Activated CD4-positive, alpha-beta memory T cell treated with anti-CD3 and anti-CD28 coated beads, Interleukin-2, amount 10 ng/mL, durations not matched to agents 7 days and 5 days (primary cell): ENCODE data around the gene GINS1. TPM values are rescaled to one million over a fixed set of nuclear protein-coding genes. Genes with fewer than 3 reads are reported as not detected.

Experiments
- CTCF ChIA-PET: fragments of 350-600 bp; sonication (Branson Sonifier 250); formaldehyde crosslinking; loops from one replicate; lab custom pipeline; 2021; ENCODE audit warnings: antibody characterized with exemption, inconsistent platforms; lab: Charles Lee
- POLR2A ChIA-PET: fragments of 350-600 bp; sonication (Branson Sonifier 250); formaldehyde crosslinking; loops from one replicate; lab custom pipeline; 2021; ENCODE audit warnings: antibody characterized with exemption; lab: Charles Lee
- DNase-seq: peaks from one replicate; pipeline ENCODE4 v3.0.0-alpha.2; 2020
- H3K27ac Mint-ChIP-seq: one replicate; pipeline ENCODE4 v1.8.0; 2021; ENCODE audit warnings: mild to moderate bottlenecking, mixed read lengths
- H3K27me3 Mint-ChIP-seq: one replicate; pipeline ENCODE4 v1.8.0; 2021; ENCODE audit warnings: mixed read lengths
- H3K36me3 Mint-ChIP-seq: one replicate; pipeline ENCODE4 v1.8.0; 2021; ENCODE audit warnings: low read depth, mixed read lengths
- H3K4me1 Mint-ChIP-seq: one replicate; pipeline ENCODE4 v1.8.0; 2021; ENCODE audit warnings: mixed read lengths
- H3K4me3 Mint-ChIP-seq: one replicate; pipeline ENCODE4 v1.8.0; 2021; ENCODE audit warnings: mild to moderate bottlenecking, mixed read lengths
- H3K9me3 Mint-ChIP-seq: one replicate; pipeline ENCODE4 v1.8.0; 2021; ENCODE audit warnings: mixed read lengths
- total RNA-seq, 2 experiments: library from RNA; stranded (reverse); gene quantifications; one replicate each; pipeline ENCODE4 v1.2.3, GENCODE V29; 2021

GINS1 gene
- total RNA-seq, 2 experiments from 2014 or later: 27.5 to 28.0 TPM

DNA sequence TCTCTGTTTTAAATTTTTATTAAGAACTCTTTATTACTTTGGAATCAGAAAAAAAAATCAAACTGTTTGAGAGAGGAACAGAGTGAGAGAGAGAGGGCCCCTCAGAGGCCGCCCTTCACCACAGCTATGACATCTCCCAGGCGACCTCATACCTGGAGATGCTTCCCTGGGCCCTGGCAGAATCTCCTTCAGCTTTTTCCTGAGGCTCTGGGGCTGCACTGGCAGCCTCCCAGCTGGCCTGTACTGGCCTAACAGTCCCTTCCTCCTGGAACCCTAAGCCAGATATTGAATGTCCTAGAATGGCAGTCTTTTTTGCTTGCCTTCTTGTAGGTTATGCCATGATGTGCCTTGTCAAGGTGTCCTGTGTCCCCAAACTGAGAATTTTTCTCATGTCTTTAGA, 30.6 kb upstream of the GINS1 start:
- no peak for DNase-seq
- CTCF ChIA-PET: no interaction called here
- no peak overlapping the region for H3K4me3 Mint-ChIP-seq
- peaks cover 14% of the 10 kb centered on the region for H3K36me3 Mint-ChIP-seq
- H3K27me3 Mint-ChIP-seq: no peaks in the 10 kb centered on the region
- peaks cover 5% of the 10 kb centered on the region for H3K4me1 Mint-ChIP-seq
- H3K27ac Mint-ChIP-seq: no peak overlapping the region
- no peaks in the 10 kb centered on the region for H3K9me3 Mint-ChIP-seq
- POLR2A ChIA-PET: no interaction called here

DNA sequence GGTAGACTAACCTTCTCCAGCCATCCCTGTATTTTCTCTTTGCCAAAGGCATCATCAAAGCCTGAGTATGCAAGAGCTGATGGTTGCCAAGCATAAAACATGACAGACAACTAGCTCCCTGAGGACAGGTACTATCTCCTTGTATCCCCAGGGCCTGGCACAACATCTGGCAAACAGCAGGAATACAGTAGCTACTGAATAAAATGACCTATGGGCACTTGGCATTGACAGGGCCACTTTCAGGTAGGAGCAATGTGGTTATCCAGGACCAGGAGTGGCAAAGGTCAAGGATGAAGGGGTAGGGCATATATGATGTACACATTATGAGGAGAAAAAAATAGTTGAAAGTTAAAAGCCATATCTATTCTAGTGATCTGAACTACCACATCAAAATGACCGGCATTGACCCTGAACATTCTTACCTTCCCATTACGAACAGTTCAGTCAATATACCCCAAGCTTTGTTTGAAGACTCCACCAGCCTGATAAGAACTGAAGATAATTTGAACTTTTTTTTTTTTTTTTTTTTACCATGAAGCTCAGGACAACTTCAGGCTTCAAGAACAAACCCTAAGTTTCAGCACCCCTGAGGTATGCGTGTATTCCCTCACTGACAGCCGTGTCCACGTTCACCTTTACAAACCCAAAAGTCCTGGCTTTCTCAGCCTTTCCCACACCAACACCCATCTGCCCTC, 29.1 kb upstream of the GINS1 start:
- no peak for DNase-seq
- Mint-ChIP-seq H3K4me3 (no peak overlapping the region), H3K4me1 (peaks cover 9% of the 10 kb centered on the region), H3K36me3 (peaks cover 18% of the 10 kb centered on the region), H3K9me3 (no peaks in the 10 kb centered on the region), H3K27ac (no peak overlapping the region), H3K27me3 (no peaks in the 10 kb centered on the region)
- CTCF ChIA-PET: interaction anchor here (0.6 kb wide), 1 partner anchor 21 kb away, joined by 4 read pairs; no protein-coding TSS in a partner anchor
- POLR2A ChIA-PET: interaction anchor here (0.8 kb wide), 1 partner anchor 14 kb away, joined by 3 read pairs; no protein-coding TSS in a partner anchor

DNA sequence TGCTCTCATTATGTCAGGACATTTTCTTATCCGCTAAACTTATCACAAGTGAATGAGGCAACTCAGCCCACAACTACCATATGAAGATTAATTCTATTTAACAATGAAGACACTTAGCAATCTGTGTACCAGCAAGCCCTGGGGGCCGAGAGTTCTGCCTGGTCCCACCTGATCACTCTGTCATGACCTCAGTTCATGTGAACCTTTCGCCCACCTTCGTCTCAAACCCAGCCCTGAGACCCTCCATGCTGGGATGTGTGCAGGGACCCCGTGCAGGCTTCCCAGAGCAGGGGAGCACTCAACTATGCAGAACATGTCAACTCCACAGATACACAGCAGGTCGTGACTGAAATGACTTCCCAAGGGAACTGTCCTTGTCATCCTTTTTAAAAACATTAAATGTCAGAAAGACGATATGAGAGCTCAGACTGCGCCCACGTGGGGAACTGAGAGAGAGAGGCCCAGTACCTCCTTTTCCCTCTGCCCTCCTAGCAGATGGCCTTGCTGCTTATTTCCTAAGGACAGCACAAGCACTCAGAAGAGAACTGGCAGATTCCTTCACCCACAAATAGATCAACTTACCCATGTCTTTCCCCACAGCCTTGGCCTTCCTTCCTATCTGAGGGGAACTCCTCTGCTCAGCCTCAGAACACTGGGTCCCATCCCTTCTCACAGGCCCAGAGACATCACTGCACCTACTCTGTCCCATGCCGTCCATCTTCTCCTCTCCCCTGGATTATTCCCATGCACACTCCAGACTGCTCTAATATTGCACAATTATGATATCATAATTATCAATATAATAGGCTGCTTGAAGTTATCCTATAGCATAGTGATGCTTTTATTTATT, 28.4 kb upstream of the GINS1 start:
- ChIA-PET POLR2A (no interaction called here), CTCF (no interaction called here)
- H3K27me3 Mint-ChIP-seq: no peaks in the 10 kb centered on the region
- no peak overlapping the region for H3K27ac Mint-ChIP-seq
- peaks cover 8% of the 10 kb centered on the region for H3K4me1 Mint-ChIP-seq
- no peak for DNase-seq
- H3K4me3 Mint-ChIP-seq: no peak overlapping the region
- H3K9me3 Mint-ChIP-seq: no peaks in the 10 kb centered on the region
- peaks cover 12% of the 10 kb centered on the region for H3K36me3 Mint-ChIP-seq

DNA sequence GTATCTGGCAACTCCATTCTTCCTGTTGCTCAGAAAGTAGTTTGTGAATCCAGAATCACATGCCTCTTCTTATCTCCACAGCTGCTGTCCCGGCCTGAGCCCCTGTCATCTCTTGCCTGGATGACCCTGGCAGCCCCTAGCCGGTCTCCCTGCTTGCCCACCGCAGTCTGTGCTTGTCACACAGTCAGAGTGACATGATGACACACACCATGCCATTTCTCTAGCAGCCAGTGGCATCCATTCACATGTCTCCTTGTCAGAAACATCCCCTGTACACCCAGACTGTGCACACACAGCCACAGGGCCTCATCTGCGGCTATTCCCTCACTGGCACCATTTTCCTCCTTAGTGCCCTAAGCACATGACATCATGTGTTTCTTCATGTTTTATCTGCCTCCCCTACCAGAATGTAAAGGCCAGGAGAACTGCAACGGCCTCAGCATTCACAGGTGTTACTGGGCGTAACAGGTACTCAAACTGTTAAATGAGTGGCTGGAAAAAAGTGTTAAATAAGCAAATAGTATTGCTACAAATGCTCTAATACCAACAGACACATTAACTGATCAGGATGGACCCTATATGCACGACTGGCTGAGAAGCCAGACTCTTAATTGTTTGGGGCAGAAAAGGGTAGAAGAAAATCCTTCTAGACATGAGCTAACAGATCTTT, 26.4 kb upstream of the GINS1 start:
- Mint-ChIP-seq H3K4me3 (no peak overlapping the region), H3K27me3 (no peaks in the 10 kb centered on the region), H3K9me3 (no peaks in the 10 kb centered on the region), H3K4me1 (peaks cover 5% of the 10 kb centered on the region), H3K27ac (no peak overlapping the region), H3K36me3 (peaks cover 11% of the 10 kb centered on the region)
- ChIA-PET CTCF (no interaction called here), POLR2A (no interaction called here)
- DNase-seq: no peak

DNA sequence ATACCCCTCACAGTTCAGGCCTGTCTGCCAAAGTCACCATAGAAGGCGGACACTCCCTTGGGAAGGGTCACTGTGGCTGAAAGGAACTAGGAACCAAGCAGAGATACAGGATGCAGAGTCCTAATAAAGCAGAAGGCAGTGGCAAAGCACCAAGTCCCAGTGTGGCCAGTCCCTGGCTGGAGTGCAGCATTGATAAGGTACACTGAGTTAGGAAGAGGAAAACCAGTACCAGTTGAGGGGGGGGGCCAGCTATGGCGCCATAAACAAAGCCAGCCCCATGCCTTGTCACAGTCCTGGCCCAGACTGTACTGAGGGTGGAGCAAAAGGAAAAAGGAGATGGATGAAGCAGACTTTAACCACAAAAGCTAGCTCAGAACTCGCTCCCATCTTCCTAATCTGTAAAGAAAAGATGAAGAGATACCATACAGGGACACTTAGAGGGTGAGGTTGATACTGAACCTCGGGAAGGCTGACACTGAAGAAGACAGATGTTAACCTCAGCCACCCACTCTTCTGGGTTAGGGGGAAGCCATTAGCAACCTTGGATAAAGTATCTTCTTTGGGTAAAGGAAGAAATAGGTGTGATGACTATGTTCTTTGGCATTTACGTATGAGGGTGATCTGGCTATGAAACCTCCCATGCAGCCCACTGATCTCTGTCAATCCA, 24.6 kb upstream of the GINS1 start:
- Mint-ChIP-seq H3K36me3 (peaks cover 14% of the 10 kb centered on the region), H3K4me1 (peaks cover 5% of the 10 kb centered on the region), H3K27me3 (no peaks in the 10 kb centered on the region), H3K9me3 (no peaks in the 10 kb centered on the region), H3K4me3 (no peak overlapping the region), H3K27ac (no peak overlapping the region)
- ChIA-PET CTCF (no interaction called here), POLR2A (no interaction called here)
- DNase-seq: no peak

DNA sequence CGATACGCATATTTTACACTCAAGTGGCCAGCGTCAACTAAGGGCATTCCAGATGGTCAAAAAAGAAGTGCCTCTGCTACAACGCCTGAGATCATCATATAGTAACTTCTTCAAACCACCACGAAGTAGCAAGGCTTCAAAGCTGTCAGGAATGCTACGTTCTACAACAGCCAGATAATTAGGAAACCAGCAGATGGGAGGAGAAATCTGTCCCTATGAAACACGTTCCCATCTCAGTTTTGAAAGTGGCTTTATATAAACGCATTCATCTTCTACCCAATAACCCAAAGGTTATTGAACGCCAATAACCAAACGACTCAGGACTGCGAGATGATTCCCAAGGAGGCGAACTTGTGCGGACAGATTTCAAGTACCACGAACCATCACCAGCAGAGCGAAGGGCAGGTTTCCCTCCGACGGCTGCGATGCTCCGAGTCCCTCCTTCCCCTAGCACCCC, 18.0 kb upstream of the GINS1 start:
- Mint-ChIP-seq H3K4me1 (peaks cover 18% of the 10 kb centered on the region), H3K36me3 (peaks cover 10% of the 10 kb centered on the region), H3K27ac (peak overlapping the region; percentile 37), H3K9me3 (no peaks in the 10 kb centered on the region), H3K4me3 (peak overlapping the region; percentile 85), H3K27me3 (no peaks in the 10 kb centered on the region)
- CTCF ChIA-PET: interaction anchor here (1.1 kb wide), 1 partner anchor 16 kb away, joined by 5 read pairs; no protein-coding TSS in a partner anchor
- no peak for DNase-seq
- POLR2A ChIA-PET: no interaction called here

DNA sequence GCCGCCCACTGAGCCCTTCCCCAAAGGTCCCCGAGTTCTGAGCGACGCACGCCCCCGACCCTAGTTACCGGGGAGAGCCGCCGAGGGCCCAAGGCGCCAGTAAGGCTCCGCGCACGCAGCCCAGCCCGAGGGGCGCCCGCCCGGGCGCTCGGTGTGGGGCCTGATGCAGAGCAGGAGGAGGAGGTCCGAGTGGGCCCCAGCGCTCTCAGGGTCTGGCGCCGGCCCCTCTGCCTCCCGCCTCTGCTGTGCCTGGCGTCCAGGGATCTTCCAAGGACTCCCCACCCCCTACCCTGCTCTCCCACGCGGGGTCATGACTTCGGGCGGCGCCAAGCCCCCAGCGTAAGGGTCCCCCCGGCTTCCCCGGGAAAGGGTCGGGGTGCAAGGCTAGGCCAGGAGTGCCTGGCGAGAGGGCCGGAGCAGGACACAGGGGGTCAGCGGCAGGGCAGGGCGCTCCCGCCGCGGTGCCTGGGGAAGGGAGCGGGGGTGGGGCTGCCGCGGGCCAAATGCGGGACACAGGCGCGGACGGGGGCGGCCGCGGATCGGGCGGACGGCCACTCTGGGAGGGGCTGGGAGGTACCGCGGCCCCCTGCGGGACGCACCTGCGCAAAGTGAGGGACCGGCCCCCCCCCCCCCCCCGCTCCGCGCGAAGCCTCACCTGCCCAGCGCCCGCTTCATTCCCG, 17.5 kb upstream of the GINS1 start:
- Mint-ChIP-seq H3K4me3 (peak overlapping the region; percentile 85), H3K4me1 (peaks cover 18% of the 10 kb centered on the region), H3K27ac (peak overlapping the region; percentile 37), H3K27me3 (peaks cover 2% of the 10 kb centered on the region), H3K36me3 (peaks cover 8% of the 10 kb centered on the region), H3K9me3 (no peaks in the 10 kb centered on the region)
- peak; percentile 30 for DNase-seq
- ChIA-PET CTCF (no interaction called here), POLR2A (interaction anchor here (2.4 kb wide), 1 partner anchor 18 kb away, joined by 19 read pairs; the partner anchor contains the start of gene GINS1)

DNA sequence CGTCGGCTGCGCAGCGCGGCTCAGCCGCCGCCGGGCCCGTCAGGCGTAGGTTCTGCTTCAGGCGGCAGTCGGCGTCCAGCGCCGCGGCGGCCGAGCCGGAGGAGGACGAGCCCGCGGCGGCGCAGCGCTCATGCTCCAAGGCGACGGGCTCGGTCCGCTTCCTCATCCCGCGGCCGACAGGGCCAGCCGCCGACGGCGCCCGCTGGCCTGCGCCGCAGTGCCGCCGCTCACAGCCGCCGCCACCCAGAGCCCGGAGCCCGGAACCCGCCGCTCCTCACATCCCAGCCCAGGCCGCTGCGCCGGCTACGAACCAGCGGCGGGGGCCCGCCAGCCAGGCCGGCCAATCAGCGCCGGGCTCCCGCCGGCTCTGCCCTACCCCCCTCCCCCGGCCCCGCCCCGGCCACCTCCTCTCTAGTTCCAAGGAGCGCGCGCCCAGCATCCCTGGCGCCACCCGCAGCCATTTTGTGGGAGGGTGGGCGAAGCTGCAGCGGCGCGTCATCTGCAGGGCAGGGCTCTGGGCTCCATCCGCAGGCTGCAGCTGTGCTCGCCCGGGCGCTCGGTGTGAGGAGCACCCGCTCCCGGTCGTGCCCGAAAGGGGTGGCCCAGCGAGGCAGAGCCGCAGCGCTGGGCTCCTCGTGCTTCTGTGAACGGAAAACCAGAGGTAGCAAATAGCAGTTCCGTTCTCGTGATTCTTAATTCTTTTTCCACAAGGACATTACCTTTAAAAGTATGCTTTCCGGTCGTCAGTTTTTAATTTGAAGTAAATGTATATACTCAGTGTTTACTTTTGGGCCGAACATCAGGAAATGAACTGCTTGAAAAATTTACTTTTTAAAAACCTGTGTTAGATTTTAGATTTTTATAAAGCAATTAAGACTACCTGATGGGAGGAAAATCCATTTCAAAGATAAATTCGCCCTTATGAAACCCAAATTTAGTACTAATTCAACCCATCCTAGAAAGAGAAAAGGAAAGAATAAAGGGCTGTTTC, 16.6 kb upstream of the GINS1 start, which contains the start of gene ABHD12:
ABHD12 (minus strand) TSS at position 298 of the 991 bp plus-strand sequence; CDS start at position 166, 132 bp downstream.
- Mint-ChIP-seq H3K36me3 (peaks cover 8% of the 10 kb centered on the region), H3K27ac (peak within 1 kb of the TSS; percentile 91), H3K4me3 (peak within 1 kb of the TSS; percentile 85), H3K9me3 (no peaks in the 10 kb centered on the region), H3K27me3 (peaks cover 2% of the 10 kb centered on the region), H3K4me1 (peaks cover 18% of the 10 kb centered on the region)
- DNase-seq: peak; percentile 97
- POLR2A ChIA-PET: interaction anchor here (0.6 to 2.4 kb wide), 7 partner anchors 8 to 333 kb away, joined by 3 to 19 read pairs (median 3); partner anchors contain the start of genes ACSS1, ENTPD6, GINS1 and PYGB
- CTCF ChIA-PET: interaction anchor here (1.4 kb wide), 1 partner anchor 17 kb away, joined by 4 read pairs; the partner anchor contains the start of gene GINS1

DNA sequence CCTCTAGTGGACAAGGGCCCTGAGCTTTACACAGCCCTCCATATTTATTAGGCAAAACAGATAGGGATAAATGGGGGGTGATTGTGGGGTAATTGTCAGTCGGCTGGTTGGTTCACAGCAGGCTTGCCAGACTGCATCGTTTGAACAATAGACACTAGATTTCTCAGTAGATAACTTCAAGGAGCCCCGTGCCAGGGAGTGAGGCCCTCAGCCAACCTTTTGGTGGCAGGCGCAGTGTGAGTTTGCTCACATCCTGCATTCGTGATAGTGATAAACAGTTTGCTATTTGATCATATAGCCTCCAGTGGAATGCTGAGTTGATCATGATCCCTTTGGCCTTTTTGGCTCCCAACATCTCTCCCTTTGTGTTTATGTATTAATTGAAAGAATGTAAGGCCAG, 13.2 kb upstream of the GINS1 start:
- H3K27me3 Mint-ChIP-seq: peaks cover 7% of the 10 kb centered on the region
- H3K36me3 Mint-ChIP-seq: no peaks in the 10 kb centered on the region
- H3K9me3 Mint-ChIP-seq: no peaks in the 10 kb centered on the region
- no peak overlapping the region for H3K4me3 Mint-ChIP-seq
- ChIA-PET CTCF (no interaction called here), POLR2A (no interaction called here)
- no peak overlapping the region for H3K27ac Mint-ChIP-seq
- H3K4me1 Mint-ChIP-seq: peaks cover 12% of the 10 kb centered on the region
- DNase-seq: no peak

DNA sequence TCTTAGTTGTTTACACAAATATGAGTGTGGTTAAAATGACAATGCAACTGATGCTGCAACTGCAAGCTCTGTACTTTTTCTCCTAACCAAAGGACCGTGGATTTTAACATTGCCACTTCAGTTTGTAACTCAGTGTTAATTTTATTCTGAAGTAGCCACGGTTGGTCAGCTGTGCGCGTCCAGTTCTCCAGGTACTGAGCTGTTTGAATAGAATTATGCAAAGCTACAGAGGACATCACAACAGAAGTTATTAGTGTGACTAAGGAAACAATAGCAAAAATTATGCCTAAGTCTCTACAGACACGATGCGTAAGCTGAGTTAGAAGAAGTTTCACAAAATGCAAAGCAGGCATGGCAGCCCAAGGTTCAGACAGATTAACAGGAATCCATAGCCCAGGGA, 12.5 kb upstream of the GINS1 start:
- ChIA-PET POLR2A (interaction anchor here (1.8 kb wide), 1 partner anchor 12 kb away, joined by 8 read pairs; the partner anchor contains the start of gene GINS1), CTCF (no interaction called here)
- peaks cover 8% of the 10 kb centered on the region for H3K4me1 Mint-ChIP-seq
- DNase-seq: no peak
- H3K36me3 Mint-ChIP-seq: no peaks in the 10 kb centered on the region
- peaks cover 7% of the 10 kb centered on the region for H3K27me3 Mint-ChIP-seq
- no peaks in the 10 kb centered on the region for H3K9me3 Mint-ChIP-seq
- no peak overlapping the region for H3K4me3 Mint-ChIP-seq
- no peak overlapping the region for H3K27ac Mint-ChIP-seq

DNA sequence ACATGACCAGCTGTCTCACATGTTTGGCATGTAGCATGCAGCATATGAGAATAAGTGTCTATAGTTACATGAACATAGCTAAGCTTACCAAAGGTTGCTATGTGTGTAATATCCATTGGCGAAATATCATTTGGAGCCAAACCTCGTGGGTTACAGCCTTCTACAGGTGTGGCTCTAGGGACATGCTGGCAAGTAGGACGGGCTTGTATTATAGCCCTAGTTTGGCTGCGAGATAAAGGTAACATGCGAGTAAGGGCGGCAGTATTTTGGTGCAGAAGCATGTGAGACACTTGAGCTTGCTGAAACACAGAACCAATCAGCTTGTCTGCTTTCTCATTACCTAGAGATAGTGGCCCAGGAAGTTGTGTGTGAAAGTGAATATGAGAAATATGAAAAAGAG, 10.4 kb upstream of the GINS1 start:
- CTCF ChIA-PET: interaction anchor here (1.0 to 4.9 kb wide), 5 partner anchors 11 to 403 kb away, joined by 3 to 33 read pairs (median 22); partner anchors contain the start of gene GINS1
- DNase-seq: no peak
- Mint-ChIP-seq H3K4me1 (peaks cover 3% of the 10 kb centered on the region), H3K36me3 (peaks cover 2% of the 10 kb centered on the region), H3K27ac (no peak overlapping the region), H3K27me3 (peaks cover 9% of the 10 kb centered on the region), H3K4me3 (no peak overlapping the region), H3K9me3 (peaks cover 4% of the 10 kb centered on the region)
- POLR2A ChIA-PET: interaction anchor here (1.1 to 1.4 kb wide), 2 partner anchors 10 to 12 kb away, joined by 3 to 4 read pairs; partner anchors contain the start of gene GINS1
